H9 (cell line): ENCODE results near the gene CHPF. TPM values are rescaled to one million over a fixed set of nuclear protein-coding genes. Genes with fewer than 3 reads are reported as not detected.

ENCODE experiments used
- DNase-seq: peaks from one replicate; pipeline ENCODE4 v3.0.0-alpha.2; 2017
- H2AFZ ChIP-seq: one replicate; pipeline ENCODE4 v1.6.1; 2013; ENCODE audit warnings: mild to moderate bottlenecking, low read length, control low read depth, moderate library complexity
- H2AK5ac ChIP-seq: 2 replicates; pipeline ENCODE4 v1.6.1; 2013; ENCODE audit warnings: low read length, control low read depth, mixed read lengths; ENCODE audit not compliant: insufficient read length
- H2BK120ac ChIP-seq: one replicate; pipeline ENCODE4 v1.6.1; 2013; ENCODE audit warnings: low read depth, mild to moderate bottlenecking, low read length, control low read depth, inconsistent platforms; ENCODE audit not compliant: poor library complexity, severe bottlenecking
- H2BK12ac ChIP-seq: 2 replicates; pipeline ENCODE4 v1.6.1; 2013; ENCODE audit warnings: low read length, control low read depth, mixed read lengths, low read depth; ENCODE audit not compliant: insufficient read length
- H2BK15ac ChIP-seq: 2 replicates; pipeline ENCODE4 v1.6.1; 2013; ENCODE audit warnings: low read depth, low read length, control low read depth
- H2BK20ac ChIP-seq: one replicate; pipeline ENCODE4 v1.6.1; 2013; ENCODE audit warnings: low read depth, mild to moderate bottlenecking, low read length, control low read depth, inconsistent platforms; ENCODE audit not compliant: poor library complexity, severe bottlenecking
- H2BK5ac ChIP-seq: 2 replicates; pipeline ENCODE4 v1.6.1; 2013; ENCODE audit warnings: low read length, control low read depth, mixed read lengths; ENCODE audit not compliant: insufficient read length
- H3K14ac ChIP-seq: 2 replicates; pipeline ENCODE4 v1.6.1; 2013; ENCODE audit warnings: low read length, control low read depth; ENCODE audit not compliant: insufficient read depth
- H3K18ac ChIP-seq: 2 replicates; pipeline ENCODE4 v1.6.1; 2013; ENCODE audit warnings: low read depth, mild to moderate bottlenecking, mixed read lengths, low read length, control low read depth; ENCODE audit not compliant: insufficient read length
- H3K23ac ChIP-seq: 2 replicates; pipeline ENCODE4 v1.6.1; 2013; ENCODE audit warnings: low read length, control low read depth, mixed read lengths, low read depth; ENCODE audit not compliant: insufficient read length
- H3K23me2 ChIP-seq: 2 replicates; pipeline ENCODE4 v1.6.1; 2013; ENCODE audit warnings: low read depth, mild to moderate bottlenecking, mixed read lengths, low read length, control low read depth; ENCODE audit not compliant: insufficient read length, poor library complexity, severe bottlenecking
- H3K27ac ChIP-seq: 2 replicates; pipeline ENCODE4 v1.5.1; 2013; ENCODE audit warnings: low read length, control low read depth, mixed read lengths, low read depth; ENCODE audit not compliant: insufficient read length
- H3K27me3 ChIP-seq: 2 replicates; pipeline ENCODE4 v1.6.1; 2013; ENCODE audit warnings: low read length, control low read depth, inconsistent platforms; ENCODE audit not compliant: insufficient read depth
- H3K4ac ChIP-seq: 2 replicates; pipeline ENCODE4 v1.6.1; 2013; ENCODE audit warnings: low read depth, mild to moderate bottlenecking, control low read depth, inconsistent platforms, low read length, moderate library complexity
- H3K4me1 ChIP-seq: 2 replicates; pipeline ENCODE4 v1.6.1; 2013; ENCODE audit warnings: low read length, control low read depth, inconsistent platforms; ENCODE audit not compliant: insufficient read depth
- H3K4me2 ChIP-seq: 2 replicates; pipeline ENCODE4 v1.6.1; 2013; ENCODE audit warnings: low read length, control low read depth, mixed read lengths; ENCODE audit not compliant: insufficient read length, insufficient read depth
- H3K56ac ChIP-seq: 2 replicates; pipeline ENCODE4 v1.6.1; 2013; ENCODE audit warnings: low read depth, mild to moderate bottlenecking, mixed read lengths, low read length, control low read depth; ENCODE audit not compliant: insufficient read length
- H3K79me1 ChIP-seq: 2 replicates; pipeline ENCODE4 v1.6.1; 2013; ENCODE audit warnings: low read depth, mild to moderate bottlenecking, moderate library complexity, low read length, control low read depth, inconsistent platforms; ENCODE audit not compliant: insufficient read depth, poor library complexity, severe bottlenecking
- H3K79me2 ChIP-seq: 2 replicates; pipeline ENCODE4 v1.6.1; 2013; ENCODE audit warnings: low read length, control low read depth, inconsistent platforms; ENCODE audit not compliant: insufficient read depth
- H3K9ac ChIP-seq: 2 replicates; pipeline ENCODE4 v1.6.1; 2013; ENCODE audit warnings: low read length, control low read depth, mixed read lengths; ENCODE audit not compliant: insufficient read length; ENCODE audit errors: extremely low read depth
- H3K9me3 ChIP-seq: one replicate; pipeline ENCODE4 v1.6.1; 2013; ENCODE audit warnings: low read depth, low read length, inconsistent platforms; ENCODE audit not compliant: control insufficient read depth
- H3T11ph ChIP-seq: one replicate; pipeline ENCODE4 v1.6.1; 2013; ENCODE audit warnings: mild to moderate bottlenecking, low read length, control low read depth, inconsistent platforms
- H4K20me1 ChIP-seq: one replicate; pipeline ENCODE4 v1.6.1; 2013; ENCODE audit not compliant: control insufficient read depth, insufficient read length, insufficient read depth
- H4K5ac ChIP-seq: 2 replicates; pipeline ENCODE4 v1.6.1; 2013; ENCODE audit warnings: low read depth, mild to moderate bottlenecking, mixed read lengths, low read length, control low read depth; ENCODE audit not compliant: insufficient read length
- H4K8ac ChIP-seq: replicated peaks from 2 replicates; pipeline ENCODE4 v1.6.1; 2013; ENCODE audit warnings: low read length, control low read depth, mixed read lengths, low read depth; ENCODE audit not compliant: insufficient read length
- H4K91ac ChIP-seq: 2 replicates; pipeline ENCODE4 v1.6.1; 2013; ENCODE audit warnings: low read depth, mild to moderate bottlenecking, moderate library complexity, mixed read lengths, low read length, control low read depth; ENCODE audit not compliant: insufficient read length
- H3K27ac Mint-ChIP-seq, 3 experiments: 2 replicates in 2 of 3; 3 replicates in 1 of 3; pipeline ENCODE4 v1.8.0; 2020 to 2021; ENCODE audit warnings: mixed read lengths in 3 of 3, mild to moderate bottlenecking in 1 of 3, moderate library complexity in 1 of 3
- H3K27me3 Mint-ChIP-seq: 2 replicates; pipeline ENCODE4 v1.8.0; 2021; ENCODE audit warnings: low read depth, mild to moderate bottlenecking, moderate library complexity, mixed read lengths
- H3K36me3 Mint-ChIP-seq, 3 experiments: 2 replicates in 2 of 3; 3 replicates in 1 of 3; pipeline ENCODE4 v1.8.0; 2020 to 2021; ENCODE audit warnings: low read depth in 3 of 3, mixed read lengths in 3 of 3; ENCODE audit not compliant: insufficient read depth in 1 of 3
- H3K4me1 Mint-ChIP-seq, 2 experiments: 2 replicates each; pipeline ENCODE4 v1.8.0; 2020; ENCODE audit warnings: mixed read lengths in 2 of 2
- H3K4me3 Mint-ChIP-seq, 2 experiments: 2 replicates in 1 of 2; 3 replicates in 1 of 2; pipeline ENCODE4 v1.8.0; 2020 to 2021; ENCODE audit warnings: mild to moderate bottlenecking in 2 of 2, mixed read lengths in 2 of 2, moderate library complexity in 1 of 2
- H3K9me3 Mint-ChIP-seq, 2 experiments: 2 replicates in 1 of 2; 3 replicates in 1 of 2; pipeline ENCODE4 v1.8.0; 2020; ENCODE audit warnings: mild to moderate bottlenecking in 2 of 2, mixed read lengths in 2 of 2, moderate library complexity in 1 of 2
- WGBS: extraction: QIAGEN DNeasy Blood & Tissue Kit; methylation state at CpG from one replicate; pipeline ENCODE4 v1.1.7; 2013; ENCODE audit warnings: missing lambda C conversion rate, low lambda C conversion rate, mixed read lengths; ENCODE audit not compliant: insufficient read length; ENCODE audit errors: extremely low coverage; 5-methylcytosine and 5-hydroxymethylcytosine counted together
- total RNA-seq: library from RNA; stranded (reverse); gene quantifications from 2 replicates; pipeline ENCODE4 v1.2.1, GENCODE V29; 2021
- TF ChIP-seq, protein P1 (sequence below): fragments of 200-600 bp; sonication (generic); conservative IDR thresholded peaks from 3 replicates; pipeline ENCODE4 v1.8.0; 2021; ENCODE audit warnings: antibody characterized with exemption, mild to moderate bottlenecking

CHPF gene
- total RNA-seq, 1 experiment from 2014 or later: 46.5 TPM

DNA sequence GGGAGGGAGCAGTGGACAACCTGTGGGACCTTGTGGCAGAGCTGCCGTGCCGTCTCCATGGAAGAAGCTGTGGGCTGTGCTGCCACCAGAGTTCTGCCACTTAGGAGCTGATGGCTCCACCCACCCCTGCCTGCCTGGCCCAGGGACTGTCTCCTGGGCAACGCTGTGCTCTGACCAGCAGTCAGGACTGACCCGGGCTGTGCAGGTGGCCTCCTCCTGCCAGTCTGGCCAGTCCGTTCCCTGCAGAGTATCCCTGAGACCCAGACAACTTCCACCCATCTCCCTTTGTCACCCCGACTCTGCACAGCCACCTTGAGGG is 16.6 kb downstream of the CHPF start:
- Histone ChIP-seq H3K27me3 (no peaks in the 10 kb centered on the region; the same call in 1 of the 2 replicates), H3K27ac (no peak overlapping the region), H2AFZ (no peak overlapping the region), H3K4ac (no peak overlapping the region), H4K20me1 (no peaks in the 10 kb centered on the region), H4K8ac (no peak overlapping the region), H3K4me1 (peaks cover 3% of the 10 kb centered on the region; the same call in 1 of the 2 replicates), H3K23ac (no peak overlapping the region), H2BK15ac (no peak overlapping the region), H2BK5ac (no peak overlapping the region), H2BK120ac (no peak overlapping the region), H3K18ac (no peak overlapping the region), H3T11ph (no peak overlapping the region), H3K14ac (no peak overlapping the region), H3K56ac (no peak overlapping the region), H2AK5ac (no peak overlapping the region), H3K9me3 (no peaks in the 10 kb centered on the region), H4K91ac (no peak overlapping the region), H3K4me2 (no peak overlapping the region), H4K5ac (no peak overlapping the region), H3K9ac (no peak overlapping the region), H2BK20ac (no peak overlapping the region), H2BK12ac (no peak overlapping the region), H3K79me2 (no peaks in the 10 kb centered on the region), H3K23me2 (peaks cover 7% of the 10 kb centered on the region), H3K79me1 (no peaks in the 10 kb centered on the region)
- no peaks in the 10 kb centered on the region for H3K36me3 Mint-ChIP-seq
- no peak overlapping the region for H3K4me3 Mint-ChIP-seq
- TF ChIP-seq, protein P1, sequence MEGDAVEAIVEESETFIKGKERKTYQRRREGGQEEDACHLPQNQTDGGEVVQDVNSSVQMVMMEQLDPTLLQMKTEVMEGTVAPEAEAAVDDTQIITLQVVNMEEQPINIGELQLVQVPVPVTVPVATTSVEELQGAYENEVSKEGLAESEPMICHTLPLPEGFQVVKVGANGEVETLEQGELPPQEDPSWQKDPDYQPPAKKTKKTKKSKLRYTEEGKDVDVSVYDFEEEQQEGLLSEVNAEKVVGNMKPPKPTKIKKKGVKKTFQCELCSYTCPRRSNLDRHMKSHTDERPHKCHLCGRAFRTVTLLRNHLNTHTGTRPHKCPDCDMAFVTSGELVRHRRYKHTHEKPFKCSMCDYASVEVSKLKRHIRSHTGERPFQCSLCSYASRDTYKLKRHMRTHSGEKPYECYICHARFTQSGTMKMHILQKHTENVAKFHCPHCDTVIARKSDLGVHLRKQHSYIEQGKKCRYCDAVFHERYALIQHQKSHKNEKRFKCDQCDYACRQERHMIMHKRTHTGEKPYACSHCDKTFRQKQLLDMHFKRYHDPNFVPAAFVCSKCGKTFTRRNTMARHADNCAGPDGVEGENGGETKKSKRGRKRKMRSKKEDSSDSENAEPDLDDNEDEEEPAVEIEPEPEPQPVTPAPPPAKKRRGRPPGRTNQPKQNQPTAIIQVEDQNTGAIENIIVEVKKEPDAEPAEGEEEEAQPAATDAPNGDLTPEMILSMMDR: no peak
- H3K9me3 Mint-ChIP-seq: no peaks in the 10 kb centered on the region; a peak in 1 of 5 replicates
- WGBS: no CpG with 5 or more reads among the region's 6 CpGs
- no peak overlapping the region for H3K27ac Mint-ChIP-seq
- peaks cover 42 to 52% of the 10 kb centered on the region in 2 experiments for H3K4me1 Mint-ChIP-seq
- H3K27me3 Mint-ChIP-seq: peaks cover 67% of the 10 kb centered on the region
- DNase-seq: no peak
